GM19372 (cell line): ENCODE results near the gene SOX30.
"Not testable (repeated sequence)": the region's sequence is repeated elsewhere in the genome, so short reads cannot be mapped to it uniquely, and the experiment has no call there.

ENCODE experiments used
- ATAC-seq: cut with Tn5 transposase; IDR thresholded peaks from one replicate; pipeline ENCODE4 v1.9.1; 2021; ENCODE audit warnings: mild to moderate bottlenecking, low read depth, moderate library complexity; ENCODE audit not compliant: unreplicated experiment

The SOX30 gene

GRCh38 chr5:157652377-157652692 lies at the start of gene SOX30:
TSS of gene SOX30 (minus strand) at chr5:157652438. CDS start at chr5:157652078, 360 bp downstream.
- ATAC-seq = no peak

DNA sequence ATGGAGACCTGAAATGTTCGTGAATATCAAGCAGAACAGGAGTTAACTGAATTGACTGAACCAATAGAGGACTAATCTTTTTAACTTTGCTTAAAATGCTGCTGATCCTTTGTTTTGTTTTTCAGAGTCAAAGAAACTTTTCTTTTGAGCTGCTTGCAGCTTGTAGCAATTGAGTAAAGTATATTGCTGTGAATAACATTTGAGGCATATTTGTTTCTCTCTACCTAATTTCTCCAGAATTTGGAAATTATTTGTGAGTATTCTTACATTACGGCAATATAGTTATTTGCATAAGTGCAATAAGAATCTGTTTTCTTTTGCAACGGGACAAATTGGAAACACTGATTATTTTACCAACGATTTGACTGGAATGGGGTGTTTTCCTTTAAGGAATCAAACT lies 46.4 kb upstream of the SOX30 start:
- ATAC-seq = not testable (repeated sequence)

DNA sequence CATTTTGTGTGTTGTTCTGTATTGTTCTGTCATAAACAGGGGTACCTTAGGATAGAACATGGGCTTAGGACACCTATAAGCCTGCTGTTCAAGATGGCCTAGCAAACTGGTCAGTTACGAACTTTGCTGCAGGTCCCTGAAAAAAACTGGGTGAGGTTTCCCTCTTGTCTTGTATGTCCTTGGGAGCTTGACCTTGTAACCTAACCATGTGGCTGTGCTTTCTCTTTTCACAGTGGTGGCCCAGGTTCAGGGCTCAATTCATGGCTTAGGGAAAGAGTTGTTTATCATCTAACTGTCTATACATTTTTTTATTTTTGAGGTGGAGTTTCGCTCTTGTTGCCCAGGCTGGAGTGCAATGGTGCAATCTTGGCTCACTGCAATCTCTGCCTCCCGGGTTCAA lies 43.9 kb upstream of the SOX30 start:
- not testable (repeated sequence) for ATAC-seq

DNA sequence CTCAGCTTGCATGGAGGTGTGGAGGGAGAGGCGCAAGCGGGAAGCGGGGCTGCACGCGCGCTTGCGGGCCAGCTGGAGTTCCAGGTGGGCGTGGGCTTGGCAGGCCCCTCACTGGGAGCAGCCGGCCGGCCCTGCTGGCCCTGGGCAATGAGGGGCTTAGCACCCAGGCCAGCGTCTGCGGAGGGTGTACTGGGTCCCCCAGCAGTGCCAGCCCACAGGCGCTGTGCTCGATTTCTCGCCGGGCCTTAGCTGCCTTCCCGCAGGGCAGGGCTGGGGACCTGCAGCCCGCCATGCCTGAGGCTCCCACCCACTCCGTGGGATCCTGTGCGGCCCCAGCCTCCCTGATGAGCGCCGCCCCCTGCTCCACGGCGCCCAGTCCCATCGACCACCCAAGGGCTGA lies 41.6 kb upstream of the SOX30 start:
- not testable (repeated sequence) for ATAC-seq

DNA sequence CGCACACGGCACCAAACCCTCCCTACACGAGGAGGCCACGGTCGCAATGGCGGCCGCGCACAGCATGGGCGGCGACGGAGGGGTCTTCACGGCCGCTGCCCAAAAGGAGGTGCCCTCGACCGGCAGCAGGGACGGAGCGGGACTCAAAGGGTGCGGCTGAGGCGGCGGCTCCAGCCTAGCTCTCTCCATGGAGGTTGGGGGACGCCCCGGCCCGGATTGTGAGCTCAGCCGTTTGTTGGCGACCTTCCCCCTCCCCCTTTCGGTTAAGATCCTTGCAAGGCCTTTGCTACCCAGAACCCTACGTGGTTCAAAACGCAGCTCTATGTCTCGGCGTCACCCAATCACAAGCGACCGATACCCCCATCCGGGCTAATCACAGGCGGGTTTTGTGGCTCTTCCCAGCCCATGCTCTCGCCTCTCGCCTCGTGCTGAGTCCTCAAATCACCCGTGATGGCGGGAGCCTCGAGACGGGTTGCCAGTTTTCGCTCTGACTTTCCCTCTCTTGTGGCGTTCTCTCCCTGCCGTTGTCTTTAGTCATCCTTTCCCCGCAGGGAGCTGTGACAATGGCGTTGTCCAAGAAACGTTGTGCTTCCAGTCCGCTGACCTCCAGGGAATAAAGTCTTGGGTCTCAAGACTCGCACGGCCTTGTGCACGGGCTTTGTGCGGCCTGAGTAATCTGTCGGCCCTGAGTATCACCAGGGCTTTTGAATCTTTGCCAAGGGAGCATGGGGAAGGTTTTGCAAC lies 38.6 kb upstream of the SOX30 start:
- no peak for ATAC-seq

- ATAC-seq = no peak
Measured at GRCh38 chr5:157689942-157690689, 37.9 kb upstream of the SOX30 start.

DNA sequence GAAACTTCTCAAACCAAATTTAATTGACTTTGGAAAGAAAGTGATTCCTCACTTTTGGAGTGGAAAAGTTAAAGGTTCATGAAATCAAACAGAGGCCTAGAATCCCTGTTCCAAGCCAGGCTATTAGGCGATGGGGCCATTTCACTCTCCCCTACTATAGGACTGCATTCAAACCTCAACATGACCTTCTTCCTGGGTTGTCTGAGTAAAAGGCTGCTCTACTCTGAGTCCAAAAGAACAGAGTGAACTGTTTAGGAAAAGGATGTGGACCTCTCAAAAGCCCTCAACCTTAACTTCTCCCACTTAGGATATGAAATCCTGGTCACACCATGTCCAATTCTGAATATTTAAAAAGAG lies 34.9 kb upstream of the SOX30 start:
- ATAC-seq = no peak

DNA sequence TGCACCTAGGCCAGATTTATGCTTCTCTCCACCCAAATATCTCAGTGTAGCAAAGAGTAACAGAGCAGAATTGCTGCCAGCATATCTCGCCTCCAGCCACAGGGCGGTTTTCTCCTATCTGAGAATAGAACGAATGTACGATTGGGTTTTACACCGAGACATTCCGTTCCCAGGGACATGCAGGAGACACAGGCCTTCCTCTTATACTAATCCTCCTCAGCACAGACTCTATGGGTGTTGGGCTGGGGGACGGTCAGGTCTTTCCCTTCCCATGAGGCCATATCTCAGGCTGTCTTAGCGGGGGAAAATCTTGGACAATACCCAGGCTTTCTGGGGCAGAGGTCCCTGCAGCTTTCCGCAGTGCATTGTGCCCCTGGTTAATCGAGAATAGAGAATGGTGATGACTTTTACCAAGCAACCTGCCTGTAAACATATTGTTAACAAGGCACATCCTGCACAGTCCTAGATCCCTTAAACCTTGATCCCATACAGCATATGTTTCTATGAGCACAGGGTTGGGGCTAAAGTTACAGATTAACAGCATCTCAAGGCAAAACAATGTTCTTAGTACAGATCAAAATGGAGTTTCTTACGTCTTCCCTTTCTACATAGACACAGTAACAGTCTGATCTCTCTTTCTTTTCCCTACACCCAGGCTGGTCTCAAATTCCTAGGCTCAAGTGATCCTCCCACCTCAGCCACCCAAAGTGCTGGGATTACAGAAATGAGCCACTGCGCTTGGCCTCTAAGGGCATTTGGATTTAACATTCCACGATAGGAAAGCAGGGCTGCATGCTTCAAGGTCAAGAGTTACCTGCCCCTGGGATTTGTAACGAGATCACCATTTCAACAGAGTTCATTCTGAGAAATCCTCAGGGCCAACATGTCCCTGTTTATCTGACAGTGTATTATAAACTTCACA lies 34.3 kb upstream of the SOX30 start:
- not testable (repeated sequence) for ATAC-seq

GRCh38 chr5:157682257-157682656 lies 30.0 kb upstream of the SOX30 start:
- no peak for ATAC-seq

- ATAC-seq = no peak
Measured at GRCh38 chr5:157681048-157681447, 28.8 kb upstream of the SOX30 start.

GRCh38 chr5:157680239-157680638 lies 28.0 kb upstream of the SOX30 start:
- ATAC-seq = no peak

- ATAC-seq = no peak
Measured at GRCh38 chr5:157679801-157680200, 27.6 kb upstream of the SOX30 start.

- ATAC-seq = no peak
Measured at GRCh38 chr5:157677931-157678330, 25.7 kb upstream of the SOX30 start.

- not testable (repeated sequence) for ATAC-seq
Measured at GRCh38 chr5:157674351-157674750, 22.1 kb upstream of the SOX30 start.

- ATAC-seq = no peak
Measured at GRCh38 chr5:157672976-157673375, 20.7 kb upstream of the SOX30 start.

GRCh38 chr5:157671592-157672330 lies 19.5 kb upstream of the SOX30 start:
- ATAC-seq = no peak

GRCh38 chr5:157670662-157671591 lies 18.7 kb upstream of the SOX30 start, which contains the start of gene C5orf52:
TSS of gene C5orf52 (plus strand) at chr5:157671533. CDS start at chr5:157671615, 82 bp downstream.
- no peak for ATAC-seq

- ATAC-seq = no peak
Measured at GRCh38 chr5:157669701-157670097, 17.5 kb upstream of the SOX30 start.

DNA sequence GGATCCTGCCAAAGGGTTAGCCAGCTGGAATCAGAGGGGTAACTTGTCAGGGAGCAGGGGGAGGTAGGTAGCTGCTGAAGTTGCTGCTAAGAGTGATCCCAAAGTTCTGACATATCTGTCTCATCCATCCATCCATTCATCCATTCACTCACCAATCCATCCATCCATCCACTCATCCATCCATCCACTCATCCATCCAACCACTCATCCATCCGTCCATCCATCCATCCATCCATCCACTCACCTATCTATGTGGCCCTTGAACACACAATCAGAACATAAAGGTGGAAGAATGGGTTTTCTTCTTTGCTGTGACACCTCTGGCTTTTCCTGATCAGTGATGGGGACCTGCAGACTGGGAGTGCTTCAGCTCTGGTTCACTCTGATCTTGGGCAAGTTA lies 16.1 kb upstream of the SOX30 start:
- ATAC-seq = no peak
